SK-N-SH treated with all-trans-retinoic acid at 6 μM for 48 hours (cell line): ENCODE measurements around the gene SMTN.

Experiments used
- ATAC-seq: fragments of 200-7000 bp; cut with Tn5 transposase; 3 replicates; pipeline ENCODE4 v1.9.1; 2020; ENCODE audit warnings: mild to moderate bottlenecking, moderate library complexity
- ARNTL ChIP-seq: fragments of 450-650 bp; formaldehyde crosslinking; IDR thresholded peaks from 2 replicates; pipeline ENCODE4 v1.5.0; 2020; ENCODE audit warnings: low read depth, mild to moderate bottlenecking, moderate library complexity, borderline replicate concordance
- CREB5 ChIP-seq: fragments of 250-450 bp; sonication (Bioruptor Pico); IDR thresholded peaks from 2 replicates; pipeline ENCODE4 v1.5.1; 2020; ENCODE audit warnings: low read depth, mild to moderate bottlenecking, moderate library complexity
- CSDC2 ChIP-seq: fragments of 250-450 bp; sonication (Bioruptor Pico); IDR thresholded peaks from 2 replicates; pipeline ENCODE4 v1.5.0; 2020; ENCODE audit warnings: mild to moderate bottlenecking, moderate library complexity
- CSRNP3 ChIP-seq: fragments of 250-450 bp; sonication (Bioruptor Pico); IDR thresholded peaks from 2 replicates; pipeline ENCODE4 v1.5.1; 2021; ENCODE audit warnings: mild to moderate bottlenecking, moderate library complexity
- ESRRG ChIP-seq: fragments of 250-450 bp; sonication (Bioruptor Pico); IDR thresholded peaks from 2 replicates; pipeline ENCODE4 v1.6.1; 2021; ENCODE audit warnings: mild to moderate bottlenecking
- ISL1 ChIP-seq: fragments of 250-450 bp; sonication (Bioruptor Pico); IDR thresholded peaks from 2 replicates; pipeline ENCODE4 v2.1.2; 2022; ENCODE audit warnings: mild to moderate bottlenecking, moderate library complexity
- OSR1 ChIP-seq: fragments of 250-450 bp; sonication (Bioruptor Pico); IDR thresholded peaks from 2 replicates; pipeline ENCODE4 v1.8.0; 2022; ENCODE audit warnings: moderate library complexity, mild to moderate bottlenecking, inconsistent platforms
- POU6F1 ChIP-seq: fragments of 250-450 bp; sonication (Bioruptor Pico); IDR thresholded peaks from 2 replicates; pipeline ENCODE4 v1.8.0; 2021; ENCODE audit warnings: low read depth, mild to moderate bottlenecking, moderate library complexity, borderline replicate concordance
- PPARA ChIP-seq: fragments of 250-450 bp; sonication (Bioruptor Pico); IDR thresholded peaks from 2 replicates; pipeline ENCODE4 v1.5.0; 2020; ENCODE audit warnings: mild to moderate bottlenecking, borderline replicate concordance
- RARB ChIP-seq: fragments of 250-450 bp; sonication (Bioruptor Pico); IDR thresholded peaks from 2 replicates; pipeline ENCODE4 v1.8.0; 2021; ENCODE audit warnings: mild to moderate bottlenecking, moderate library complexity
- SNAI2 ChIP-seq: fragments of 250-450 bp; sonication (Bioruptor Pico); IDR thresholded peaks from 2 replicates; pipeline ENCODE4 v1.5.0; 2020; ENCODE audit warnings: mild to moderate bottlenecking, moderate library complexity
- TCF4 ChIP-seq: fragments of 250-450 bp; sonication (Bioruptor Pico); IDR thresholded peaks from 2 replicates; pipeline ENCODE4 v1.8.0; 2021; ENCODE audit warnings: mild to moderate bottlenecking, moderate library complexity, borderline replicate concordance
- TOX ChIP-seq: fragments of 250-450 bp; sonication (Bioruptor Pico); IDR thresholded peaks from 2 replicates; pipeline ENCODE4 v1.8.0; 2021; ENCODE audit warnings: mild to moderate bottlenecking, moderate library complexity, borderline replicate concordance
- TSHZ2 ChIP-seq: fragments of 250-450 bp; sonication (Bioruptor Pico); IDR thresholded peaks from 2 replicates; pipeline ENCODE4 v1.5.0; 2020; ENCODE audit warnings: mild to moderate bottlenecking, moderate library complexity
- ZC3H10 ChIP-seq: fragments of 250-450 bp; sonication (Bioruptor Pico); IDR thresholded peaks from 2 replicates; pipeline ENCODE4 v1.5.1; 2021; ENCODE audit warnings: mild to moderate bottlenecking, moderate library complexity
- ZFP3 ChIP-seq: fragments of 250-450 bp; sonication (Bioruptor Pico); IDR thresholded peaks from 2 replicates; pipeline ENCODE4 v1.5.0; 2020; ENCODE audit warnings: mild to moderate bottlenecking, moderate library complexity
- ZFP30 ChIP-seq: fragments of 450-650 bp; formaldehyde crosslinking; IDR thresholded peaks from 2 replicates; pipeline ENCODE4 v1.5.0; 2022; ENCODE audit warnings: mild to moderate bottlenecking, moderate library complexity
- ZNF565 ChIP-seq: fragments of 450-650 bp; formaldehyde crosslinking; conservative IDR thresholded peaks from 2 replicates; pipeline ENCODE4 v1.5.0; 2020; ENCODE audit warnings: low read depth, mild to moderate bottlenecking, moderate library complexity
- ZNF70 ChIP-seq: fragments of 450-650 bp; formaldehyde crosslinking; IDR thresholded peaks from 2 replicates; pipeline ENCODE4 v1.5.0; 2020; ENCODE audit warnings: mild to moderate bottlenecking, moderate library complexity
- ZNF8 ChIP-seq: fragments of 450-650 bp; formaldehyde crosslinking; IDR thresholded peaks from 2 replicates; pipeline ENCODE4 v1.5.0; 2020; ENCODE audit warnings: mild to moderate bottlenecking, moderate library complexity
- TF ChIP-seq, protein P1 (sequence below): fragments of 250-450 bp; sonication (Bioruptor Pico); IDR thresholded peaks from 2 replicates; pipeline ENCODE4 v1.8.0; 2020; ENCODE audit warnings: mild to moderate bottlenecking, moderate library complexity, borderline replicate concordance

The SMTN gene

DNA sequence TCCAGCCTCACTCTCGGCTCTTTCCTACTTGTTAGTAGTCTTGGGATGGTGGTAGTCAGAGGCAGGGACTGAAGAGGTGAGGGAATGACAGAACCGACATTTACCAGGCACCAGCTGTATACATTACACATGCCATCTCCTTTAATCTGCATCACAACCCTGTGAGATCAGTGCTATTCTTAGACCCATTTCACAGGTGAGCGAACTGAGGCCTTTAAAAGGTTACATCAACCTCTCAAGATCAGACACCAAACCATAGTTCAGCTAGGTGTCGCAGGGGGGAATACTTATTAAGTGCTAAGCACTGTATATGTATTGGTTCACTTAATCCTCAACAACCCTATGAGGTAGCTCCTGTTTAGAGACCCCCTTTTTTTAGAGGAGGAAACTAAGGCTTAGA lies 53.6 kb downstream of the SMTN start:
- no peak for ATAC-seq
- no peak for TF ChIP-seq POU6F1
- no peak for TF ChIP-seq ZNF565
- TF ChIP-seq CSRNP3 (CRISPR knock-in tag) = no peak
- TF ChIP-seq RARB (CRISPR knock-in tag) = no peak
- TF ChIP-seq, protein P1, sequence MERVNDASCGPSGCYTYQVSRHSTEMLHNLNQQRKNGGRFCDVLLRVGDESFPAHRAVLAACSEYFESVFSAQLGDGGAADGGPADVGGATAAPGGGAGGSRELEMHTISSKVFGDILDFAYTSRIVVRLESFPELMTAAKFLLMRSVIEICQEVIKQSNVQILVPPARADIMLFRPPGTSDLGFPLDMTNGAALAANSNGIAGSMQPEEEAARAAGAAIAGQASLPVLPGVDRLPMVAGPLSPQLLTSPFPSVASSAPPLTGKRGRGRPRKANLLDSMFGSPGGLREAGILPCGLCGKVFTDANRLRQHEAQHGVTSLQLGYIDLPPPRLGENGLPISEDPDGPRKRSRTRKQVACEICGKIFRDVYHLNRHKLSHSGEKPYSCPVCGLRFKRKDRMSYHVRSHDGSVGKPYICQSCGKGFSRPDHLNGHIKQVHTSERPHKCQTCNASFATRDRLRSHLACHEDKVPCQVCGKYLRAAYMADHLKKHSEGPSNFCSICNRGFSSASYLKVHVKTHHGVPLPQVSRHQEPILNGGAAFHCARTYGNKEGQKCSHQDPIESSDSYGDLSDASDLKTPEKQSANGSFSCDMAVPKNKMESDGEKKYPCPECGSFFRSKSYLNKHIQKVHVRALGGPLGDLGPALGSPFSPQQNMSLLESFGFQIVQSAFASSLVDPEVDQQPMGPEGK (CRISPR knock-in tag) = no peak

DNA sequence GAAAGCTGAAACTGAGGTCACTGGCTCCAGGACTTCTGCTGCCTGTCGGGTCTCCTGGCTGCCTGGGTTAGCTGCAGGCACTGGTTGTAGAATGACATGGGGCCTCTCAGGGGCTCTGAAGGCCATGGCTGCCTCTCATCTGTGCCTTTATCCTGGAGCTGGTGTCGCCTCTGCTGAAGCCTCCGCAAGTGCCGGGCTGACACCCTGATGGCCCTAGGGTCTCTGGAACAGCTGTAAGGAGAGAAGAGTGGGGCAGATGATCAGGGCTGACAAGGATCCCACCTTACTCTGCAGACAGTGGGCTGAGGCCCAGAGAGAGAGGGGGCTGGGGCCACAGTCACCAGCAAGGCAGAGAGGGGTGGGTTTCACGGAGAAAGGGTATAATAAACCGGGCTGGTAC lies 54.6 kb downstream of the SMTN start:
- no peak for ATAC-seq
- TF ChIP-seq OSR1 (CRISPR knock-in tag) (no peak), ZNF8 (CRISPR knock-in tag) (no peak), ZFP3 (CRISPR knock-in tag) (no peak), TSHZ2 (no peak), CSDC2 (CRISPR knock-in tag) (no peak), ESRRG (CRISPR knock-in tag) (no peak), ZC3H10 (CRISPR knock-in tag) (no peak), TCF4 (no peak), POU6F1 (no peak), ZNF565 (no peak), SNAI2 (CRISPR knock-in tag) (no peak), CREB5 (CRISPR knock-in tag) (no peak), ISL1 (CRISPR knock-in tag) (no peak), PPARA (CRISPR knock-in tag) (no peak)

DNA sequence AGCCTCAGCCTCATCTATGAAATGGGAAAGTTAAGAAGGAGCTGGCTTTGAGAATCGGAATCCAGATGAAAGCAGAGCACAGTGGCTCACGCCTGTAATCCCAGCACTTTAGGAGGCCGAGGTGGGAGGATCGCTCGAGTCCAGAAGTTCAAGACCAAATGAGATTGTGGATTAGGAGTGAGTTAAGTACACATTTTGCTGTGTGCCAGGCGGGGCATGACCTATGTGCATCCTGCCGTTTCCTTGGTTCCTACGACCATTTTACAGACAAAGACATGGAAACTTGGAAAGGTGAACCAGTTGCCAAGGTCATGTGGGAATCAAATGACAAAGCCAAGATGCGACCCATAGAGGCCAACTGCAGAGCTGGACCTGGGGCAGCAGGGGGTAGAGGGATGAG lies 55.0 kb downstream of the SMTN start:
- ATAC-seq = no peak
- TF ChIP-seq PPARA (CRISPR knock-in tag) (no peak), ZFP3 (CRISPR knock-in tag) (no peak), ZNF70 (CRISPR knock-in tag) (no peak), TCF4 (no peak), TOX (CRISPR knock-in tag) (no peak), ARNTL (CRISPR knock-in tag) (no peak), POU6F1 (no peak), CSRNP3 (CRISPR knock-in tag) (no peak), ZNF565 (no peak), ZC3H10 (CRISPR knock-in tag) (no peak), ESRRG (CRISPR knock-in tag) (no peak), SNAI2 (CRISPR knock-in tag) (no peak), ZNF8 (CRISPR knock-in tag) (no peak), ZFP30 (CRISPR knock-in tag) (no peak), CSDC2 (CRISPR knock-in tag) (no peak)
- TF ChIP-seq, protein P1 (CRISPR knock-in tag) = no peak
